ENCODE data around the gene AGBL1. TPM values are rescaled to one million over a fixed set of nuclear protein-coding genes. Genes with fewer than 3 reads are reported as not detected.
A peak's percentile ranks its signal among the peaks of the same experiment; 100 is the strongest.

Gene AGBL1
- polyA plus RNA-seq, 2 of the 4 experiments (the other 2 are of a cell fraction): not detected

DNA sequence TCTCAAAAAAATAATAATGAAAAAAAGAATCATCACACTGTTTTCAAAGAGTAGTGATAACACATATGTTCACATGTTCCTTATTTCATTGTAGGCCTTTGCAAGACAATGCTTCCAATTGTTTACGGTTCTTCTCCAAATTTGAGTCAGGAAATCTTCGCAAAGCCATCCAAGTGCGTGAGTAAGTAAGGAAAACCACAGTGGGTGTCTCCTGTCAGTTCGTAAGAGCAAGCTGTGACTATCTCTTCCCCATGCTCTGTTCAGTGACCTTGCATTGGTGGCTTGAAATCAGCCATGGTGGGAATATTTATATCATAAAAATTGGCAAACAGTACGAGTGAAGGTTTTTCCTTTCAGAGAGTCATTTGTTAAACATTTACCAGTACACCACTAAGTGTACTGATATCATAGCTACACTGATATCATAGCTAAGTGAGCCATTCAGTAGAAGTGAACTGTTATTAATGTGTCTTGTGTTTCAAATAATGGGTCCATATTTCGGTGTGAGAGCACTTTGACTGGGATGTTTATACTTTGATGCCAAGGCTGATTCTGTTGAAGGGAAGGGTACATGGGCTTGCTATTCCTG, 187.3 kb downstream of the AGBL1 start:
- Histone ChIP-seq H3K4me1 (no peaks in the 10 kb centered on the region), H3K4me2 (no peak overlapping the region), H3K27ac (no peak overlapping the region), H3K4me3 (no peak overlapping the region), H3K9me3 (no peaks in the 10 kb centered on the region)
- ChIA-PET POLR2A (no interaction called here), CTCF (interaction anchor here (0.7 kb wide), 1 partner anchor 18 kb away, joined by 3 read pairs; no protein-coding TSS in a partner anchor)
- WGBS (ENCODE audit: missing lambda C conversion rate): 5% methylated on average over 6 of the region's 6 CpGs
- FAIRE-seq: peak; percentile 32
- no peak for ATAC-seq
- no peak for DNase-seq (ENCODE audit: low read depth in 1 of 2, low spot score in 1 of 2)
- TF ChIP-seq HDAC2 (IDR thresholded peaks at IDR 0.05) (no peak), TP53 (CRISPR knock-in tag; IDR thresholded peaks at IDR 0.05) (no peak)

DNA sequence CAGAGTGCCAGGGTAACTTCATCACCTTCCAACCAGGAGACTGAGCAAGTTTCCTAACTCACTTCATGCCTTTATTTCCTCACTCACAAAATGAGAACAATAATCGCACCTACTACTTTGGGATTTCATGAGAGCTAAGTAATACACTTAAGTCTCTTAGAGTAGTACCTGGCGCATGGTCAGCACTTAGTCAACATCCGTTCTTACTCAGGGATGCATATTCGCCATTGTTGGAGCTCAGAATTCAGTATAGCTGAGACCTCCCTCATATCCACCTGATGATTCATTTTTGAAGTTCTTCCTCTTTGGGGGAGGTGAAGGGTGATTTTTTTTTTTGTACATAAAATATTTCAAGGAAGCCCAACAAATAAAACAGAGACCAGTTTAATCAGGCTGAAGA, 188.2 kb downstream of the AGBL1 start:
- no peak for DNase-seq (ENCODE audit: low read depth in 1 of 2, low spot score in 1 of 2)
- FAIRE-seq: no peak
- H3K4me3 ChIP-seq: no peak overlapping the region
- ATAC-seq: no peak
- ChIA-PET CTCF (no interaction called here), POLR2A (no interaction called here)
- no peak overlapping the region for H3K4me2 ChIP-seq
- TF ChIP-seq MAZ (IDR thresholded peaks at IDR 0.05; ENCODE audit: borderline replicate concordance, low read depth, low read length) (no peak), POLR2AphosphoS2 (conservative IDR thresholded peaks at IDR 0.05; ENCODE audit: low read length) (no peak), JUNB (IDR thresholded peaks at IDR 0.05) (no peak), CHD4 (IDR thresholded peaks at IDR 0.05; ENCODE audit: borderline replicate concordance) (no peak), ZFP36 (IDR thresholded peaks at IDR 0.05; ENCODE audit: borderline replicate concordance, partially characterized antibody) (no peak), SMC3 (IDR thresholded peaks at IDR 0.05) (no peak), MAFK (IDR thresholded peaks at IDR 0.05; ENCODE audit: partially characterized antibody) (no peak), ZC3H11A (IDR thresholded peaks at IDR 0.05) (no peak), GATA3 (IDR thresholded peaks at IDR 0.05; ENCODE audit: borderline replicate concordance) (no peak), TP53 (CRISPR knock-in tag; IDR thresholded peaks at IDR 0.05) (no peak)
- TF ChIP-seq, protein P1, sequence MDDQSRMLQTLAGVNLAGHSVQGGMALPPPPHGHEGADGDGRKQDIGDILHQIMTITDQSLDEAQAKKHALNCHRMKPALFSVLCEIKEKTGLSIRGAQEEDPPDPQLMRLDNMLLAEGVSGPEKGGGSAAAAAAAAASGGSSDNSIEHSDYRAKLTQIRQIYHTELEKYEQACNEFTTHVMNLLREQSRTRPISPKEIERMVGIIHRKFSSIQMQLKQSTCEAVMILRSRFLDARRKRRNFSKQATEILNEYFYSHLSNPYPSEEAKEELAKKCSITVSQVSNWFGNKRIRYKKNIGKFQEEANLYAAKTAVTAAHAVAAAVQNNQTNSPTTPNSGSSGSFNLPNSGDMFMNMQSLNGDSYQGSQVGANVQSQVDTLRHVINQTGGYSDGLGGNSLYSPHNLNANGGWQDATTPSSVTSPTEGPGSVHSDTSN (IDR thresholded peaks at IDR 0.05): no peak
- TF ChIP-seq, protein P2, sequence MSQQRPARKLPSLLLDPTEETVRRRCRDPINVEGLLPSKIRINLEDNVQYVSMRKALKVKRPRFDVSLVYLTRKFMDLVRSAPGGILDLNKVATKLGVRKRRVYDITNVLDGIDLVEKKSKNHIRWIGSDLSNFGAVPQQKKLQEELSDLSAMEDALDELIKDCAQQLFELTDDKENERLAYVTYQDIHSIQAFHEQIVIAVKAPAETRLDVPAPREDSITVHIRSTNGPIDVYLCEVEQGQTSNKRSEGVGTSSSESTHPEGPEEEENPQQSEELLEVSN (IDR thresholded peaks at IDR 0.05; ENCODE audit: borderline replicate concordance, low read depth): no peak
- no peaks in the 10 kb centered on the region for H3K9me3 ChIP-seq
- no peaks in the 10 kb centered on the region for H3K4me1 ChIP-seq
- whole genome bisulfite sequencing (ENCODE audit: missing lambda C conversion rate): 13% methylated on average over 4 of the region's 4 CpGs
- H3K27ac ChIP-seq: no peak overlapping the region

DNA sequence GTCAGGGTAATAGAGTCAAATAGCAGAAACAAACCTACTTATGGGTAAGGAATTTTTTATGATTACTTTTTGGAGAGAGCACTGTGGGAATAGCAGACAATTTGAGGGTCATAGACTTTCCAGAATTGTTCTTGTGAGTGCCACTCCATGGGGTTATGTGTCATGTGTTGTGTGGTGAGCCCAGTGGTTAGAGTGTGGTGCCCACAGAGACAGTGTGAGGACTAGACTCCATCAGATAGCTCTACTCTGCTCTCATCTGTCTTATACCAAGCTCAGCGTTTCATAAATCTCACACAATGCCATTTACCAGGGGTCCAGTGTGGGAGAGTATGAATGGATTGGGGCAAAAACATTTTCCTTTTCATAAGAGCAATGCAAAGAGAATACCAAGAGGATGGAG, 188.9 kb downstream of the AGBL1 start:
- 0% methylated on average over 1 of the region's 1 CpG for WGBS (ENCODE audit: missing lambda C conversion rate)
- Histone ChIP-seq H3K9me3 (no peaks in the 10 kb centered on the region), H3K27ac (no peak overlapping the region), H3K4me1 (no peaks in the 10 kb centered on the region), H3K4me3 (no peak overlapping the region), H3K4me2 (no peak overlapping the region)
- DNase-seq (ENCODE audit: low read depth in 1 of 2, low spot score in 1 of 2) (no peak), FAIRE-seq (no peak), ATAC-seq (no peak)
- TF ChIP-seq ESRRA (IDR thresholded peaks at IDR 0.05; ENCODE audit: borderline replicate concordance, low read length): no peak
- no peak for TF ChIP-seq RNF2 (IDR thresholded peaks at IDR 0.05; ENCODE audit: borderline replicate concordance, low read depth)
- TF ChIP-seq, protein P3, sequence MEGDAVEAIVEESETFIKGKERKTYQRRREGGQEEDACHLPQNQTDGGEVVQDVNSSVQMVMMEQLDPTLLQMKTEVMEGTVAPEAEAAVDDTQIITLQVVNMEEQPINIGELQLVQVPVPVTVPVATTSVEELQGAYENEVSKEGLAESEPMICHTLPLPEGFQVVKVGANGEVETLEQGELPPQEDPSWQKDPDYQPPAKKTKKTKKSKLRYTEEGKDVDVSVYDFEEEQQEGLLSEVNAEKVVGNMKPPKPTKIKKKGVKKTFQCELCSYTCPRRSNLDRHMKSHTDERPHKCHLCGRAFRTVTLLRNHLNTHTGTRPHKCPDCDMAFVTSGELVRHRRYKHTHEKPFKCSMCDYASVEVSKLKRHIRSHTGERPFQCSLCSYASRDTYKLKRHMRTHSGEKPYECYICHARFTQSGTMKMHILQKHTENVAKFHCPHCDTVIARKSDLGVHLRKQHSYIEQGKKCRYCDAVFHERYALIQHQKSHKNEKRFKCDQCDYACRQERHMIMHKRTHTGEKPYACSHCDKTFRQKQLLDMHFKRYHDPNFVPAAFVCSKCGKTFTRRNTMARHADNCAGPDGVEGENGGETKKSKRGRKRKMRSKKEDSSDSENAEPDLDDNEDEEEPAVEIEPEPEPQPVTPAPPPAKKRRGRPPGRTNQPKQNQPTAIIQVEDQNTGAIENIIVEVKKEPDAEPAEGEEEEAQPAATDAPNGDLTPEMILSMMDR (IDR thresholded peaks at IDR 0.05): no peak
- TF ChIP-seq EP300 (IDR thresholded peaks at IDR 0.05): no peak
- TF ChIP-seq CBX2 (IDR thresholded peaks at IDR 0.05; ENCODE audit: borderline replicate concordance, low read depth): no peak
- TF ChIP-seq RAD21 (conservative IDR thresholded peaks at IDR 0.05 in 1 of 2, IDR thresholded peaks at IDR 0.05 in 1 of 2): no peak
- ChIA-PET CTCF (no interaction called here), POLR2A (no interaction called here)

Measured in A549 (cell line).